ENCODE results near the gene ZNF783.
"Not testable (repeated sequence)": the region's sequence is repeated elsewhere in the genome, so short reads cannot be mapped to it uniquely, and the experiment has no call there.

The ZNF783 gene

DNA sequence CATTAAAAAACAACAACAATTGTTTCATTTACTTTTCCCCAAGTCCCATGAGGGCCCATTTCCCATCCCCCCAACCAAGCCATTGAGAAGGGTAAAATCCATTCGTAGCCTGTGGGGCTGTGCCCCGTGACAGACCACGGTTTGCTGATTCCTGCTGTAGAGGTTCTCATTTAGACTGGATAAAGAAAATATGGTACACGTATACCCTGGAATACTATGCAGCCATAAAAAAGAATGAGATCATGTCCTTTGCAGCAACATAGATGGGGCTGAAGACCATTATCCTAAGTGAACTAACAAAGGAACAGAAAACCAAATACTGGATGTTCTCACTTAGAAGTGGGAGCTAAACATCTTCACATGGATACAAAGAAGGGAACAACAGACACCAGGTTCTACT is 44.9 kb downstream of the ZNF783 start:
- no peak for DNase-seq

DNA sequence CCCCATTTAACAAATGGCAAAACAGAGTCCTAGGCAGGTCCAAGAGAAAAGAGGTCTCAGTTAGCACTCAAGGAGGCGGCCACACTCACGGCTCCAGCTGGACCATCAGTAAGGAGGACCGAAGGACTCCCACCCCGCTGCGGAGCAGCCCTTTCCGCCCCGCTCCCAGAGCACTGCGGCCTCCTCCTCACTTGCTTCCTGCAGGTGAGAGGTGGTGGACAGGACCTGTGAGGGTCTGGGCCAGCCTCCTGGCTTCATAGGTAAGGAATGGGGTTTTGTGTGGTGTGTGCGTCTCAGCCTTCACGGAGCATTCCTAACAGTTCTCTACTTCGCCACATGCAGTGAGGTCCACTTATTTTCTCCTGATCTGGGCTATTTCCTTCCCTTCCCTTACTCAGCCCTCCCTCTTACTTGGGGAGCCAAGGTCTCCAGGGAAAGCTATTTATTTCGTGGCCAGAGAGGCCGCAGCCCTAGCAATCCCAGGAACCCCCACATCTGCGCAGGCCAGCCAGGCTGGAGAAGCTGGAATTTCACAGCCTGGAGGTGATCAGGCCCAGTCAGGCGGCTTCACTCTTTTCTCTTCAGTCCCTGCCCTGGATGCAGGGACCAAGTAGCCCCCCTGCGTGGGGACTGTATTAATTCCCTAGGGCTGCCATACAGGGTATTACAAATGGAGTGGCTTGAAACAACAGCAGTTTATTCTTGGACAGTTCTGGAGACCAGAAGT is 45.9 kb downstream of the ZNF783 start:
- no peak for DNase-seq

DNA sequence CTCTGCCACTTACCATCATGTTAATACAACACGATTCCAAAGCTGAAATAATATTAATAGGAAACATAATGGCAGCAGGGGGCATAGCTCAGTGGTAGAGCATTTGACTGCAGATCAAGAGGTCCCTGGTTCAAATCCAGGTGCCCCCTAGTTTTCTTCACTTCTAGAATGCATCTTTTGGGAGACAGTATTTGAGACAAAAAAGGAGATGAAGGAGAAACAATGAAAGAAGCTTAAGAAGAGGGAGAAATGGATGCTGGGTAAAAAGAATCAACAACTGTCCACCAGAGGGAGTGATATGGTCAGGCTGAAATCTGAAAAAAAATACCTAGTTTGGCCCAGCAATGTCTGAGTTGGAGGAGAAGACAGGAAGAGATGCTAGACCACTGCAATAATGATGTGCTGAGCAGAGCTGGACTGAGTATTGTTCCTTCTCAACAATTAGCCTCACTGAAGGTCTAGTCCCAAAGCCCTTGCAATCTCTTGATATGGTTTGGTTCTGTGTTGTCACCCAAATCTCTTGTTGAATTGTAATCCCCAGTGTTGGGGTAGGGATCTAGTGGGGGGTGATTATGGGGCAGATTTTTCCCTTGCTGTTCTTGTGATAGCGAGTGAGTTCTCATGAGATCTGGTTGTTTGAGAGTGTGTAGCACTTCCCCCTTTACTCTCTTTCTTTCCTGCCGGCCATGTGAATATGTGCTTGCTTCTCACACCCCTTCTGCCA is 48.3 kb downstream of the ZNF783 start:
- DNase-seq, result no peak

DNA sequence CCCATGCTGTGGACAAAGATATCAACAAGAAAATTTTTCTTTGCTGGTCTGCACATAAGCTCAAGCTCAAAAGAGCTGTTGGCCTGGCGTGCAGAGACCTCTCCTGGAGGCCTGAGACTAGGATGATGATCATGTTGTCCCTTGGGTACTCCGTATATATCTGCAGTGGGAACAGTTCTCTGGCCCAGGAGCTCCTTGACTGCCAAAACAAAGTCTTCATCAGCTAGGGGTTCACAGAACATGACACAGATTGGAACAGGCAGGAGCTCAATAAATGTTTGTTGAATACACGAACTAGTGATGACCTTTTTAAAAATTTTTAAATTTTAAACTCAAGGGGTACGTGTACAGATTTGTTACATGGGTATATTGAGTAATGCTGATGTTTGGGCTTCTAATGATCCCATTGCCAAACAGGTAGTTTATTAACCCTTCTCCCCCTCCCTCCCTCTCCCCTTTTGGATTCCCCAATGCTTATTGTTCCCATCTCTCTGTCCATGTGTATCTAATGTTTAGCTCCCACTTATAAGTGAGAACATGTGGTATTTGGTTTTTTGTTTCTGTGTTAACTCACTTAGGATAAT is 49.1 kb downstream of the ZNF783 start:
- no peak for DNase-seq

DNA sequence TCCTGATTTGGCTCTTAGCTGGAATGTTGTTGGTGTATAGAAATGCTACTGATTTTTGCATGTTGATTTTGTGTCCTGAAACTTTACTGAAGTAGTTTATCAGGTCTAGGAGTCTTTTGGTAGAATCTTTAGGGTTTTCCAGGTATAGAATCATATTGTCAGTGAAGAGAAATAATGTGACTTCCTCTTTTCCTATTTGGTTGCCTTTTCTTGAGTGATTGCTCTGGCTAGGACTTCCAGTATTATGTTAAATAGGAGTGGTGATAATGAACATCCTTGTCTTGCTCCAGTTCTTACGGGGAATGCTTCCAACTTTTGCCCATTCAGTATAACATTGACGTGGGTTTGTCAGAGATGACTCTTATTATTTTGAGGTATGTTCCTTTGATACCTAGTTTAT is 52.0 kb downstream of the ZNF783 start:
- DNase-seq, result no peak

DNA sequence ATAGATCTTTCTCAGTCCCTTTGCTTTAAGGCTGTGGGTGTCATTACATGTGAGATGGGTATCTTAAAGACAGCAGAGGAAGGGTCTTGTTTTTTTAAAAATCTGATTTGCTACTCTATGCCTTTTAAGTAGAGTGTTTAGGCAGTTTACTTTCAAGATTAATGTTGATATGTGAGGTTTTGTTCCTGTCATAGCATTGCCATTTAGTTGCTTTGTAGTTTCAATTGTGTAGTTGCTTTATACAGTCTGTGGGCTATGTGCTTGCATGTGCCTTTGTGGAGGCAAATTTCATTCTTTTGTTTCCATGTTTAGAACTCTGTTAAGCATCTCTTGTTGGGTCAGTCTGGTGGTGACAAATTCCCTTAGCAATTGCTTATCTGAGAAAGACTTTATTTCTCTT is 54.6 kb downstream of the ZNF783 start:
- DNase-seq, result no peak

DNA sequence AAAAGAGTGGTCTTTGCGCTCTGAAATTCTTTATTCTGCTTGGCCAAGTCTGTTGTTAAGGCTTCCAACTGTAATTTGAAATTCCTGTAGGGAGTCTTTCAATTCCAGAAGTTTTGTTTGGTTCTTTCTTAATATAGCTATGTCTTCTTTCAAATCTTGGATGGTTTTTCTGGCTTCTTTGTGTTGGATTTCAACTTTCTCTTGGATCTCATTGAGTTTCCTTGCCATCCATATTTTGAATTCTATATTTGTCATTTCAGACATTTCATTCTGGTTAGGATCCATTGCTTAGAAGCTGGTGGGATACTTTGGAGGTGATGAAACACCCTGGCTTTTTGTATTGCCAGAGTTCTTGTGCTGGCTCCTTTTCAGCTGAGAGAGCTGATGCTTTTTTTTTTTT is 55.5 kb downstream of the ZNF783 start:
- no peak for DNase-seq

DNA sequence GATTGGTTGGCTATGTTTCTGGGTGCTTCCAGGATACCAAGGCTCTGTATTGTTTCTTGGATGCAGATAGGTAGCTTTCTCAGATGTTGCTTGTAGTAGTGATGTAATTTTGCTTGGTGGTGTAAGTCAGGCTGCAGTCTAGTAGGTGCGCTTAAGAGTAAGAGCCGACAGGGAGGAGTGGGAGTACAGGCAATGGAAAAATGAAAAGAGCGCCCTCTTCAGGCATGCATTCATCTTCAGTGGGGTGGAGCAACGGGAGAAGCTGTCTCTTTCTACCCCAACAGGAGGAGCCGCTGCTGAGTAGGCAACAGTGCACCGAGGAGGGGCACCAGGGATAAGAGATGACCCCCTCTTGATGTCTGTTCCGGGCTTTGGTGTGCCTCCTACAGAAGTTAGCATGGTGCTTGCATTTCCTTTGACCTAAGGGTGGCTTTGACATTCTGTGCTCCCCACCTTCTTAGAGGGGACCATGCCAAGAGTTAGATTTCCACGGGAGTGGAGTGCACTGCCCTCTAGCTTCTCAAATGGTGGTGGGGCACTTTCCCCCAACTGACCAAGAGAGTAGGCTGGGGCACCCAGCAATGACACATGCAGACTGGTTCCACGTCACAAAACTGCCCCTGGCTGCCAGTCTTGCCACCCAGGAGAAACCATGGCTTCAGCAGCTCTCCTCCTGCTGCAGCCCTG is 56.1 kb downstream of the ZNF783 start:
- DNase-seq, result no peak

DNA sequence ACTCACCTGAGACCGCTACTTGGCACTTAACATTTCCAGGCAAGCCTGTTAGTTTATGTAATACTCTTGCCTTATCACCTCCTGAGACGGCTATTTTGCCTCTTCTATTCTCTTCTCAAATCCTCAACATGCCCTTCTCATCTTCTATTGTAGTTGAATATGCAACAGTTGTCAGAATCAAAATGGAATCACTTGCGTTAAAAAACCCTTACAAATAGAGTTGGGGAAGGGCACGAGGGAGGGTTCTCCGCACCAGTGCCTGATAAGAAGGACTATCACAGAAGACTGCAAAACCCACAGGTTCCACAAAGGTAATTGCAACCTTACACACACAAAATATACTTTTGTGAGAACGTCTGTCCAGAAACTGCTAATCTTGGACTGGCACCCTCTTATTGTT is 57.4 kb downstream of the ZNF783 start:
- DNase-seq, result no peak

DNA sequence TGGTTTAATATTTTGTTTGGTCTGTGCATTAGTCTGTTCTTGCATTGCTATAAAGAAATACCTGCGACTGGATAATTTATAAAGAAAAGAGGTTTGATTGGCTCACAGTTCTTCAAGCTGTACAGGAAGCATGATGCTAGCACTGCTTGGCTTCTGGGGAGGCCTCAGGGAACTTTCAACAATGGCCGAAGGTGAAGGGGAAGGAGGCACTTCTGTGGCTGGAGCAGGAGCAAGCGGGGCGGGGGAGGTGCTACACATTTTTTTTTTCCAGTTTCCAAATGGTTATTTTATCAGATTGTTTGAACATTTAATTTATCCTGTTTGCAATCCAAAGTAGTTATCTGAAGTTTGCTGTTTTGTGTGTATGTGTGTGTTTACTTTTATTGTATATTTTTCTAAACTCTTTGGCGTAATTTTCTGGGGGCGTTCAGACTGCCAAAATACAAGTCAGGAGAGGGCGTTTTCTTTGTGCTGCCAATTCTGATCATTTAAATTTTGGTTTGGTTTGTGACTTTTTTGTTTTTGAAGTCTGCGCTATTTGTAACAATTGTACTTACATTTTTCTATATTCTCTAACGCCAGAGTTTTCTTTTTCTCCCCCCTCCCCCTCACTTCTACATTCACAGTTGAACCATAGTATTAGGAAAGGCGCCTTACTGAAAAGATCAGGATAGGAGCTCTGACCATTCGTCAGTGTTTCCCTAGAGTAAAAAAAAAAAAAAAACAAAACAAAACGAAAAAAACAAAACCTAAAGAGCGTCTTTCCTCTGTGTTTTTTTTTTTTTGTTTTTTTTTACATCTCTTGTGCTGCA is 58.5 kb downstream of the ZNF783 start:
- DNase-seq, result no peak

DNA sequence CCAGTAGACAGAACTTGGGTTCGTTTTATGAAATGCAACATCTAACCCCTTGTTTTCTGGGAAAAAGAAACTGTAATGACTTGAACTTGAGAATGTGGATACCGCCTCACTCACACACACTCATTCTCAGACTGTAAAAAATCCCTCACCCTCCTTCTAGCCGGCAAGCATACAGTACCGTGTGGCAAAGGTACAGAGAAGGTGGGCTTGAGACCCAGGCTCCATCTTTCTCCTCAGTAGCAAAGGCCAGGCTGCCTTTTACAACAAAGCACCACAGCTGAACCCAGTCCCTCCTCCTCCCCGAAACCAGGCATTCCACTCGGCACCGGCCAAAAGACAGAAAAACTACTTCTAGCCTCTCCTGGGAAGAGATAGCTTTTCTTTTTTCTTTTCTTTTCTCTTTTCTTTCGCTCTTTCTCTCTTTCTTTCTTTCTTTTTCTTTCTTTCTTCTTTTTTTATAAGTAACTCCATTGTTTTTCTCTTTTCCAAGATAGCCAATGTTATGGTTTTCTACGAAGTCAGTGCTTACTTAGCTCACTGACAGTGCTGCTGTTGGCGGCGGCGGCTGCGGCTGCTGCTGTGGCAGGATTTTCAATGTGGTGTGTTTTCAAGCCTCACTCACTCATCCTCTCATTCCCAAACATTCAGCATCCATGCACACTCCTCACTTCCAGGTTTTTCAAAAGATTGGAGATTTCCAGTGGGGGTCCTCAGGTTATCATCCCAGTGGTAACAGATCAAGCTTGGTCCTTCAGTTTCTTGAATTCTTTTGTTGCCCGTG is 59.3 kb downstream of the ZNF783 start:
- not testable (repeated sequence) for DNase-seq

DNA sequence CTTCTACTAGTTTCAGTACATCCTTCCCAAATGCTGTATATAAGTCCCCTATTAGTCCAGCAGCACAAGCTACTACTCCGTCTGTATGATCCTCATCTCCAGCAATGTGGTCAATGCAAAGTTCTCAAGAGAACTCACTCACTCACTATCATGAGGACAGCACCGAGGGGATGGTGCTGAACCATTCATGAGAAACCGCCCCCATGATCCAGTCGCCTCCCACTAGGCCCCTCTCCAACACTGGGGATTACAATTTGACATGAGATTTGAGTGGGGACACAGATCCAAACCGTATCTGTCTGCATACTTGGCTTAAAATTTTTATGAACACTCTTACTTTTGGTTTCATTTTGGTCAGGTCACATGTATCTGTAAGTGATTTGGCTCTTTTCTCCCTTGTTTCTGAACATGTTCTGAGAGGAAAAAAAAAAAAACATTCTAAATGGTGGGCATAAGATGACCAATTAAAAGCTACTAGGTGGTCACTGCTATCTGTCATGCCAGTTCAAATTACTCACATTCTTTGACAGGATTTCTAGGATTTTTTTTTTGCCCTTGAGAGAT is 60.1 kb downstream of the ZNF783 start:
- DNase-seq, result no peak

DNA sequence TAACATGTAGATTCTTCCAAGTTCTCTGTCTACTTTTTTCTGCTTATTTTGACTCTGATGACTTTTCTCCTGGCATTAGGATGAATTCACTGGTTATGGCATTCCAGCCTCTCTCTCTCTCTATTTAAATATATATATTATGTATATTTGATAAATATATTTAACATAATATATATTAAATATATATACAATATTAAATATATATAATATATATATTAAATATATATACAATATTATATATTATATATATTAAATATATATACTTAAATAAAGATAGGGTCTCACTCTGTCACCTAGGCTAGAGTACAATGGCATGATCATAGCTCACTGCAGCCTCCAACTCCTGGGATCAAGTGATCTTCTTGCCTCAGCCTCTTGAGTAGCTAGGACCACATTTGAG is 60.7 kb downstream of the ZNF783 start:
- no peak for DNase-seq

DNA sequence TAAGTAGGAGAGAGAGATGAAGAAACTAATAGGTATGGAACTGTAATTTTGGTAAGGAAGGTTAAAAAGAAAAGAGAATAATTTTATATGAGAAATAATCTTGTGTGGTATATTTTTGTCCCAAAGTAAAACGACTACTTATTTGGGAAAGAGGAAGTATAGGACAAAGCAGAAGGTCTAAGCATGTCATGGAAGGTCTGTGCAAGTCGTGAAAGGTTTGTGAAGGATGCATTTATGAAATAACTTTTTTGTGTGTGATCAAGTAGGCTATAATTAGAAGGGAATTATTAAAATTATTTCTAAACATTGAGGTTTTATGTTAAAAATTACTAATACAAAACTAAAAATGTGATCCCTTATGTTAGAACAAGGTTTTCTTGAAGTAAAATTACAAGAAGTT is 63.3 kb downstream of the ZNF783 start:
- no peak for DNase-seq

DNA sequence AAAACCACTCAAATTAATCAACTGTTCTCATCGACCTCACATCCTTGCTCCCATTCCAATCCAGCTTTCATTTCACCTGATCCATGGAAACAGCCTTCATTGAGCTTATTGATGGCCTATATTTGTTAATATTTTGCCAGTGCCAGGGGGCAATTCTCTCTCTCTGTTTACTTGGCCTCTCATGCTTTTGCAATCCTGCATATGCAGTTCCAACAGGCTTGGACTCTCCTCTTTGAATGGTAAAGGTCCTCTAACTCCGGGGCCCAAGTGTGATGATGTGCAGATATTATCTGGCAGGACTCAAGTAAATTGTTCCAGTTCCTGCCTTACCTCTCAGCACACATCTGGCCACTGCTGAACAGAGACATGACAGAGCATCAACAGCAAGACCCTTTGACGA is 67.3 kb downstream of the ZNF783 start:
- no peak for DNase-seq

DNA sequence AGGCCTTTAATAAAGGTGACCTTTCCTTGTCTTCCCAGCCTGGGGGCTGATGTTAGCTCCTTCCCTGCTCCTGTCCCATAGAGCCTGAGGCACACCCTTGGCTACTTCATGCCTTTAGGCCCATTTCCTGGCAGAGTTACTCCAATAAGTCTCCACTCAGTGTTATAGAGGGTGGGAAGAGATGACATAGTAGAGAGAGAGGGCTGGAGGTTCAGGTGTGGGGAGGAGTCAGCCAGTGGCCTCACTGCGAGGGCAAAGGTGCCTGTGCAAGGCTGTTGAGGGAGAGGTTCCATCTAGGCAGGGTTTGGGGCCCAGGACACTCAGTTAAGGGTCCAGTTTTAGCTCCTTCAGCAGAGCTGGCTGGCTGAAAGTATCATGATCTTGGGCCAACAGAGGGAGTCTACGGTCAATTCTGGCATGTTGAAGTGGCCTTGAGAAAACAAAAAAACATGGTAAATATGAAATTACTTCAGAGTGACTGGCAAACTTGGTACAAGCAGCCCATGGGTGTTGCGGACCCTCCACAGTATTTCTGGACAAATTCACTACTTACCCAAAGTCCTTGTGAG is 67.9 kb downstream of the ZNF783 start:
- no peak for DNase-seq

DNA sequence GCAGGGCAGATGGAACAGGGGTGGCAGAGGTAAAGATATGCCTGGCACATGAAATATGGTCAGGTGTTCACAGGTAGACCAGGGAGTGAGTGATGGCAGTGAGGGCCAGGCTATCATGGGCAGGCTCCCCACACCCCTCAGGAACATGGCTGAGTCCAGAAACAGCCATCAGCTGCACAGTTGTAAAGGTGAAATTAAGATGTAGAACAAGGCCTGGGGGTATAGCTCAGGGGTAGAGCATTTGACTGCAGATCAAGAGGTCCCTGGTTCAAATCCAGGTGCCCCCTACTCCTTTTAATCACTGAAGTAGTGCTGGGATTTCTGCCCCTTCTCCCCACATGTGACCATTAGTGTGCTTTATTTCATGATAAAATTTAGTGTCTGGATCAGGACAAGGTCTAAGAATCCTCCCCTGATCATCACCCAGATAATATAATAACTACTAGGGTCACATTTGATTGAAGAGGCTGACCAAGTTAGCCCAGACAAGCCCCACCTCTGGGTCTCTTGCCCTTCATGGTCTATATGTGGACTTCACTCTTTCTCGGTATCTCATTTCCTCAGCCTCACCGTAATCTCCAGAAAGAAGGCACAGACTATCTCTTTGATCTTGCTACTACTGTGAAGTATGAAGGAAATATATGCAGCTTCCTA is 69.0 kb downstream of the ZNF783 start:
- DNase-seq, result peak; percentile 30 to 41

DNA sequence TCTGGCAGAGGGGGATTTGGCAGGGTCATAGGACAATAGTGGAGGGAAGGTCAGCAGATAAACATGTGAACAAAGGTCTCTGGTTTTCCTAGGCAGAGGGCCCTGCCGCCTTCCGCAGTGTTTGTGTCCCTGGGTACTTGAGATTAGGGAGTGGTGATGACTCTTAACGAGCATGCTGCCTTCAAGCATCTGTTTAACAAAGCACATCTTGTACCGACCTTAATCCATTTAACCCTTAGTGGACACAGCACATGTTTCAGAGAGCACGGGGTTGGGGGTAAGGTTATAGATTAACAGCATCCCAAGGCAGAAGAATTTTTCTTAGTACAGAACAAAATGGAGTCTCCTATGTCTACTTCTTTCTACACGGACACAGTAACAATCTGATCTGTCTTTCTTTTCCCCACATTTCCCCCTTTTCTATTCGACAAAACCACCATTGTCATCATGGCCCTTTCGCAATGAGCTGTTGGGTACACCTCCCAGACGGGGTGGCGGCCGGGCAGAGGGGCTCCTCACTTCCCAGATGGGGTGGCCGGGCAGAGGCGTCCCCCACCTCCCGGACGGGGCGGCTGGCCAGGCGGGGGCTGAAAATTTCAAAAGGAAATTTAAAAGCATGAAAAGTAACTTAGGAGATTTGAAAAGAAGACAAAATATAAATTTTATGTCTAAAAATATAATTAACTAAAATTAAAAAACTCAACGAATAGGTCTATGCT is 70.8 kb downstream of the ZNF783 start:
- not testable (repeated sequence) for DNase-seq

DNA sequence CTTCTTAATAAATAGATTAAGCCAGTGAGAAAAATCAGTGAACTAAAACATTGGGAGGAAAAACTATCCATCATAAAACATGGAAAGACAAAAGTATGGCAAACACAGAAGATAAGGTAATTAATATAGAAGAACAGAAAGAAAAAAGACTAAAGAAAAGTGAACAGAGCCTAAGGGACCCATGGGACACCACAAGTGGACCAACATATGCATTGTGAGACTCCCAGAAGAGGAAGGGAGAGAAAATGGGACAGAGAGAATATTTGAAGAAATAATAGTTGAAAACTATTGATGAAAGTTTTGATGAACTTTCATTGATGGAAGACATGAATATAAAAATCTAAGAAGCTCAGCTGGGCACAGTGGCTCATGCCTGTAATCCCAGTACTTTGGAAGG is 71.3 kb downstream of the ZNF783 start:
- no peak for DNase-seq

DNA sequence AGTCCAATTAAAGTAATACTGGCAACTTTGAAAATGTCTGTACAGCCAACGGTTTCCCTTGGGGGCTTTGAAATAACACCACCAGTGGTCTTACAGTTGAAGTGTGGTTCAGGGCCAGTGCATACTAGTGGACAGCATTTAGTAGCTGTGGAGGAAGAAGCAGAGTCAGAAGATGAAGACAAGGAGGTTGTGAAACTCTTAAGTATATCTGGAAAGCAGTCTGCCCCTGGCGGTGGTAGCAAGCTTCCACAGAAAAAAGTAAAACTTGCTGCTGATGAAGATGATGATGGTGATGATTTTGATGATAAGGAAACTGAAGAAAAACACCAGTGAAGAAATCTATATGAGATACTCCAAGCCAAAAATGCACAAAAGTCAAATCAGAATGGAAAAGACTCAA is 72.2 kb downstream of the ZNF783 start:
- DNase-seq, result no peak
